Spleen (tissue), 7 donors: Measurements from ENCODE around the gene OR8G5.
"Not testable (repeated sequence)": the region's sequence is repeated elsewhere in the genome, so short reads cannot be mapped to it uniquely, and the experiment has no call there.

ENCODE experiments used
- POLR2A ChIP-seq, 3 donors: fragments of 450-650 bp; IDR thresholded peaks; one replicate each; pipeline ENCODE4 v1.5.1; 2017; ENCODE audit warnings: antibody characterized with exemption in 3 of 3, mild to moderate bottlenecking in 1 of 3
- POLR2AphosphoS5 ChIP-seq, 3 donors: sonication (generic); formaldehyde crosslinking; IDR thresholded peaks; one replicate each; pipeline ENCODE4 v1.5.1; 2017; ENCODE audit warnings: antibody characterized with exemption in 3 of 3
- TF ChIP-seq, protein P1 (sequence below), 11 experiments: fragments of 200-600 bp in 7 of 11; fragments of 450-650 bp in 4 of 11; sonication (generic) in 4 of 11; IDR thresholded peaks in 8 of 11; conservative IDR thresholded peaks in 3 of 11; 1 replicate in 7 of 11; 2 replicates in 4 of 11; pipeline versions ENCODE4 v1.4.0 to v1.8.0; 2016 to 2021; ENCODE audit warnings: antibody characterized with exemption in 11 of 11, inconsistent platforms in 4 of 11, mild to moderate bottlenecking in 1 of 11
- donor health status: DM: no; HTN: no; CAD: no; lungs with moderate emphysema.
- donor health status: DM: no; HTN: no; CAD: no.
- donor health status: DM: no; HTN: no; CAD: no.

DNA sequence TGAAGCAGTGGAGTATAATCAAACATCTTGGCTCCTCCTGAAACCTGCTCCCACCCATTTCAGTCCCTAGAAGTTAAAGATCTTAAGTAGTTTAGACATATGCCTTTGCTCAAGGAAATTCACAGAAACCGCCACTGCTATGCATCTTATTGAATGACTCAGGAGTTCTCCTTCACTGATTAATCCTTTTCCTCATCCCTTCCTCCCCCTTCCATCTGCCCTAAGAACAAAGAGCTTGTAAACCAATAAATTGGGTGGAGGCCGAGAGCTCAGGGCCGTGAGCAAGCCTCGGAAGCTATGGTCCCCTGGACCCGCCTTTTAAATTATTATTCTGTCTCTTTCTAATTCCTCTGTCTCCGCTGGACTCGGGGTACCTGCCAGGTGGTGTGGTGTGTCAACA, 14.7 kb downstream of the OR8G5 start:
- TF ChIP-seq POLR2AphosphoS5, POLR2A (IDR thresholded peaks at IDR 0.05): not testable (repeated sequence)
- TF ChIP-seq, protein P1, sequence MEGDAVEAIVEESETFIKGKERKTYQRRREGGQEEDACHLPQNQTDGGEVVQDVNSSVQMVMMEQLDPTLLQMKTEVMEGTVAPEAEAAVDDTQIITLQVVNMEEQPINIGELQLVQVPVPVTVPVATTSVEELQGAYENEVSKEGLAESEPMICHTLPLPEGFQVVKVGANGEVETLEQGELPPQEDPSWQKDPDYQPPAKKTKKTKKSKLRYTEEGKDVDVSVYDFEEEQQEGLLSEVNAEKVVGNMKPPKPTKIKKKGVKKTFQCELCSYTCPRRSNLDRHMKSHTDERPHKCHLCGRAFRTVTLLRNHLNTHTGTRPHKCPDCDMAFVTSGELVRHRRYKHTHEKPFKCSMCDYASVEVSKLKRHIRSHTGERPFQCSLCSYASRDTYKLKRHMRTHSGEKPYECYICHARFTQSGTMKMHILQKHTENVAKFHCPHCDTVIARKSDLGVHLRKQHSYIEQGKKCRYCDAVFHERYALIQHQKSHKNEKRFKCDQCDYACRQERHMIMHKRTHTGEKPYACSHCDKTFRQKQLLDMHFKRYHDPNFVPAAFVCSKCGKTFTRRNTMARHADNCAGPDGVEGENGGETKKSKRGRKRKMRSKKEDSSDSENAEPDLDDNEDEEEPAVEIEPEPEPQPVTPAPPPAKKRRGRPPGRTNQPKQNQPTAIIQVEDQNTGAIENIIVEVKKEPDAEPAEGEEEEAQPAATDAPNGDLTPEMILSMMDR (IDR thresholded peaks at IDR 0.05 in 8 of 11, conservative IDR thresholded peaks at IDR 0.05 in 3 of 11) = not testable (repeated sequence)
